Endodermal cell (in vitro differentiated cells): ENCODE data around the gene HIBADH. TPM values are rescaled to one million over a fixed set of nuclear protein-coding genes. Genes with fewer than 3 reads are reported as not detected.

Source experiments
- DNase-seq: peaks from one replicate; pipeline ENCODE4 v3.0.0-alpha.2; 2017
- H3K27ac ChIP-seq: 2 replicates; pipeline ENCODE4 v1.5.1; 2013; ENCODE audit warnings: mild to moderate bottlenecking, low read depth, low read length, moderate library complexity
- H3K27me3 ChIP-seq: 2 replicates; pipeline ENCODE4 v1.6.1; 2013; ENCODE audit warnings: mild to moderate bottlenecking, low read length, moderate library complexity; ENCODE audit not compliant: insufficient read depth, control insufficient read depth, poor library complexity, severe bottlenecking
- H3K36me3 ChIP-seq: 2 replicates; pipeline ENCODE4 v1.7.0; 2013; ENCODE audit warnings: mild to moderate bottlenecking, low read length, moderate library complexity; ENCODE audit not compliant: control insufficient read depth, insufficient read depth
- H3K4me1 ChIP-seq: one replicate; pipeline ENCODE4 v1.7.0; 2013; ENCODE audit warnings: low read length; ENCODE audit not compliant: control insufficient read depth, insufficient read depth
- H3K4me3 ChIP-seq: 2 replicates; pipeline ENCODE4 v1.5.1; 2013; ENCODE audit warnings: mild to moderate bottlenecking, low read length, moderate library complexity
- H3K9ac ChIP-seq: 2 replicates; pipeline ENCODE4 v1.6.1; 2013; ENCODE audit warnings: mild to moderate bottlenecking, low read length, moderate library complexity; ENCODE audit not compliant: poor library complexity, severe bottlenecking; ENCODE audit errors: extremely low read depth
- H3K9me3 ChIP-seq: 2 replicates; pipeline ENCODE4 v1.6.1; 2013; ENCODE audit warnings: mild to moderate bottlenecking, low read length, moderate library complexity; ENCODE audit not compliant: control insufficient read depth
- H3K27ac Mint-ChIP-seq: 2 replicates; pipeline ENCODE4 v1.8.0; 2020; ENCODE audit warnings: mixed read lengths
- H3K27me3 Mint-ChIP-seq: 2 replicates; pipeline ENCODE4 v1.8.0; 2021; ENCODE audit warnings: mild to moderate bottlenecking, mixed read lengths; ENCODE audit not compliant: insufficient read depth
- H3K36me3 Mint-ChIP-seq: 2 replicates; pipeline ENCODE4 v1.8.0; 2020; ENCODE audit warnings: low read depth, mixed read lengths
- H3K4me1 Mint-ChIP-seq: 2 replicates; pipeline ENCODE4 v1.8.0; 2020; ENCODE audit warnings: mixed read lengths
- H3K4me3 Mint-ChIP-seq: 2 replicates; pipeline ENCODE4 v1.8.0; 2020; ENCODE audit warnings: mild to moderate bottlenecking, moderate library complexity, mixed read lengths
- H3K9me3 Mint-ChIP-seq: 2 replicates; pipeline ENCODE4 v1.8.0; 2020; ENCODE audit warnings: mild to moderate bottlenecking, mixed read lengths
- CTCF ChIP-seq: fragments of 200-600 bp; sonication (generic); conservative IDR thresholded peaks from 2 replicates; pipeline ENCODE4 v1.5.0; 2021; ENCODE audit warnings: antibody characterized with exemption, mild to moderate bottlenecking
- WGBS, 2 experiments: methylation state at CpG; one replicate each; pipeline versions ENCODE4 v1.1.5 to v1.1.7; 2013; ENCODE audit warnings: missing lambda C conversion rate in 2 of 2, mixed read lengths in 1 of 2; ENCODE audit not compliant: insufficient coverage in 1 of 2, insufficient read length in 1 of 2; 5-methylcytosine and 5-hydroxymethylcytosine counted together
- total RNA-seq, 2 donors: library from RNA; stranded (reverse); fragmentation: NEBNext Ultra II Directional in 1 of 2; extraction: Animal tissue kit (Norgen Biotek cat#: 25700) in 1 of 2; gene quantifications; 2 replicates in 1 of 2; 3 replicates in 1 of 2; pipeline ENCODE4 v1.2.1, GENCODE V29; 2021

The HIBADH gene
- total RNA-seq, 2 donors from 2014 or later, result 48.3 to 78.1 TPM

- Histone ChIP-seq H3K27ac (no peak overlapping the region), H3K4me3 (no peak overlapping the region), H3K9ac (no peak overlapping the region), H3K27me3 (no peaks in the 10 kb centered on the region), H3K36me3 (peaks cover 3% of the 10 kb centered on the region), H3K4me1 (no peaks in the 10 kb centered on the region), H3K9me3 (no peaks in the 10 kb centered on the region)
- Mint-ChIP-seq H3K9me3 (no peaks in the 10 kb centered on the region), H3K27me3 (no peaks in the 10 kb centered on the region), H3K4me1 (peaks cover 6% of the 10 kb centered on the region), H3K4me3 (no peak overlapping the region), H3K36me3 (peaks cover 26% of the 10 kb centered on the region), H3K27ac (no peak overlapping the region)
- WGBS, 2 experiments, result 100% methylated on average over 1 of the region's 1 CpG
- TF ChIP-seq CTCF, result no peak
- DNase-seq, result no peak
These were observed 7.5 kb downstream of the HIBADH start for GRCh38 chr7:27655184-27655583.

GRCh38 chr7:27652518-27652917 is 10.2 kb downstream of the HIBADH start:
- WGBS, 2 experiments, result 90 to 96% methylated on average over 2 to 6 of the region's 6 CpGs
- Mint-ChIP-seq H3K27me3 (no peaks in the 10 kb centered on the region), H3K4me1 (peaks cover 6% of the 10 kb centered on the region), H3K4me3 (no peak overlapping the region), H3K36me3 (peaks cover 29% of the 10 kb centered on the region), H3K9me3 (no peaks in the 10 kb centered on the region), H3K27ac (no peak overlapping the region)
- no peak for DNase-seq
- H3K4me3 ChIP-seq, result no peak overlapping the region
- no peaks in the 10 kb centered on the region for H3K4me1 ChIP-seq
- H3K27me3 ChIP-seq, result no peaks in the 10 kb centered on the region
- no peaks in the 10 kb centered on the region for H3K9me3 ChIP-seq
- H3K9ac ChIP-seq, result no peak overlapping the region
- H3K27ac ChIP-seq, result no peak overlapping the region
- TF ChIP-seq CTCF, result no peak
- H3K36me3 ChIP-seq, result peaks cover 4% of the 10 kb centered on the region

GRCh38 chr7:27651702-27652101 is 11.0 kb downstream of the HIBADH start:
- no peak for DNase-seq
- H3K4me3 ChIP-seq, result no peak overlapping the region
- H3K36me3 ChIP-seq, result peaks cover 4% of the 10 kb centered on the region
- no peak for TF ChIP-seq CTCF
- Mint-ChIP-seq H3K4me3 (no peak overlapping the region), H3K4me1 (peaks cover 6% of the 10 kb centered on the region), H3K9me3 (no peaks in the 10 kb centered on the region), H3K36me3 (peaks cover 34% of the 10 kb centered on the region), H3K27me3 (no peaks in the 10 kb centered on the region), H3K27ac (no peak overlapping the region)
- no peaks in the 10 kb centered on the region for H3K27me3 ChIP-seq
- H3K4me1 ChIP-seq, result no peaks in the 10 kb centered on the region
- H3K9me3 ChIP-seq, result no peaks in the 10 kb centered on the region
- H3K9ac ChIP-seq, result no peak overlapping the region
- H3K27ac ChIP-seq, result no peak overlapping the region
